Measurements from ENCODE around the gene TTC32. TPM values are rescaled to one million over a fixed set of nuclear protein-coding genes. Genes with fewer than 3 reads are reported as not detected.

The TTC32 gene
- total and polyA plus RNA-seq, 2 donors (not counting 3 experiments of a cell fraction or from before 2014, with no cell fraction given) = 8.8 to 9.4 TPM

DNA sequence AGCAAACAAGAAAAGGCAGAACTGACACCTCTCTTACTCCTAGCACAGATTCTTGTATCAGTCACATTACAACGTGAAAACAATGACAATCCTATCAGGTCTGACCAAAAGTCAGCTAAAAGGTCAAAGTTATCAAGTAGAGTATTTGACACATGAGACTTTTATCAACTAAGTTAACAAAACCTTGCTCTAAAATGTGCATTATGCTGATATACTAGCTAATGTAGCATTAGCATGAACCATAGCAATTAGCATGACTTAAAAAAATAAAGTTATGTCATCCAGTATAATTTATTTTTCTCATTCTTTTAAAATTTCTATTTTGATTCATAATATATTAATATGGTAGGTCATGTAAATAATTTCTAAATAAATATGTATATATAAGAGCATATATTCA, 41.4 kb upstream of the TTC32 start:
- no peaks in the 10 kb centered on the region for H3K79me2 ChIP-seq (ENCODE audit: control insufficient read depth, insufficient read depth, low read length)
- H3K9ac ChIP-seq (replicated peaks; ENCODE audit: extremely low read depth, insufficient read depth, low read length) = no peak overlapping the region
- no peaks in the 10 kb centered on the region for H3K4me1 ChIP-seq (ENCODE audit: control insufficient read depth, extremely low read depth, insufficient read depth, low read length)
- H3K27ac ChIP-seq (ENCODE audit: insufficient read depth, low read depth, low read length) = no peak overlapping the region
- dilution Hi-C loops (cut with MboI; ENCODE audit: extremely low pct_ligation_motif_present, low sequenced_read_pairs) = no loop called here
- no peak overlapping the region for H3K4me2 ChIP-seq (ENCODE audit: insufficient read depth, low read length)
- no peak overlapping the region for H3K4me3 ChIP-seq (replicated peaks in 1 of 3; ENCODE audit: insufficient read depth in 1 of 3, low read depth in 1 of 3, low read length in 3 of 3)
- BruUV-seq (replicated peaks) = no TSS peak
- no peaks in the 10 kb centered on the region for H4K20me1 ChIP-seq (replicated peaks; ENCODE audit: control insufficient read depth, extremely low read depth, insufficient read depth, low read length)
- no peaks in the 10 kb centered on the region for H3K9me1 ChIP-seq (replicated peaks; ENCODE audit: control insufficient read depth, extremely low read depth, insufficient read depth, low read length)
- ChIA-PET POLR2A (no interaction called here), CTCF (interaction anchor here (0.8 to 3.3 kb wide), 4 partner anchors 9 to 151 kb away, joined by 3 to 16 read pairs (median 4); no protein-coding TSS in a partner anchor)
- FAIRE-seq (no peak), DNase-seq (ENCODE audit: low read depth, low spot score) (no peak)
- intact Hi-C loops (cut with micrococcal nuclease) = loop anchor here (1.0 kb wide), 1 partner anchor 40 kb away; no protein-coding TSS in a partner anchor
- no peaks in the 10 kb centered on the region for H3K27me3 ChIP-seq (ENCODE audit: control insufficient read depth in 2 of 2, insufficient read depth in 2 of 2, low read length in 2 of 2)
- H3K36me3 ChIP-seq (ENCODE audit: control insufficient read depth in 2 of 2, extremely low read depth in 1 of 2, insufficient read depth in 2 of 2, low read length in 2 of 2) = no peaks in the 10 kb centered on the region
- TF ChIP-seq MYC (IDR thresholded peaks at IDR 0.05; ENCODE audit: low read depth, low read length) (no peak), FOS (IDR thresholded peaks at IDR 0.05; ENCODE audit: borderline replicate concordance, insufficient read depth, low read length) (no peak), JUN (IDR thresholded peaks at IDR 0.05; ENCODE audit: borderline replicate concordance, insufficient read depth, insufficient read length, low read depth) (no peak), POLR2AphosphoS5 (IDR thresholded peaks at IDR 0.05; ENCODE audit: insufficient read depth, low read depth, low read length) (no peak)
- TF ChIP-seq, protein P1, sequence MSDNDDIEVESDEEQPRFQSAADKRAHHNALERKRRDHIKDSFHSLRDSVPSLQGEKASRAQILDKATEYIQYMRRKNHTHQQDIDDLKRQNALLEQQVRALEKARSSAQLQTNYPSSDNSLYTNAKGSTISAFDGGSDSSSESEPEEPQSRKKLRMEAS (IDR thresholded peaks at IDR 0.05; ENCODE audit: insufficient read depth, insufficient read length) = no peak
- H3K9me3 ChIP-seq (replicated peaks; ENCODE audit: control insufficient read depth, insufficient read depth, low read length) = no peaks in the 10 kb centered on the region
- H2AFZ ChIP-seq (ENCODE audit: low read depth, low read length) = no peak overlapping the region

DNA sequence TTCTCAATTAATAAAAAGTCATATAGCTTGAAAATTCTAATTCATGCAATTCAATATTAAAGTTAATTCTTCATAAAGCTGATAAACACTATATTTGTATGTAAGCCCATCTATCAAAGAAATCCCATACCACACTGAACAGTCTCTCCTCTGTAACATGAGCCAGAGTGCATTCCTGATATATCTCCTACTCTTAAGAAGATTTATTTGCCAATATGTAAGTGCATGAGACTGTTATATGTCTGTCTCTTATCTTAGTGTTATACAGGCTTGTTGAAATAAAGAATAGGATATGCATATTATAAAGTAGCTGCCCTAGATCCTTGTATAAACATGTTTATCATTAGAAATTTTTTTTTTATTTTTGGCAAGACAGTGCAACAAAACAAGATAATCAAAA, 40.4 kb upstream of the TTC32 start:
- POLR2A ChIA-PET = no interaction called here
- dilution Hi-C loops (cut with MboI; ENCODE audit: extremely low pct_ligation_motif_present, low sequenced_read_pairs) = no loop called here
- intact Hi-C loops (cut with micrococcal nuclease) = no loop called here

More for the DNA sequence above, 40.4 kb upstream of the TTC32 start:
- no peak for FAIRE-seq
- Histone ChIP-seq H3K4me2 (ENCODE audit: insufficient read depth, low read length) (no peak overlapping the region), H3K27ac (ENCODE audit: insufficient read depth, low read depth, low read length) (no peak overlapping the region), H3K36me3 (ENCODE audit: control insufficient read depth in 2 of 2, extremely low read depth in 1 of 2, insufficient read depth in 2 of 2, low read length in 2 of 2) (peaks cover 0 to 3% of the 10 kb centered on the region in 2 experiments), H3K9me3 (replicated peaks; ENCODE audit: control insufficient read depth, insufficient read depth, low read length) (no peaks in the 10 kb centered on the region), H2AFZ (ENCODE audit: low read depth, low read length) (no peak overlapping the region), H4K20me1 (replicated peaks; ENCODE audit: control insufficient read depth, extremely low read depth, insufficient read depth, low read length) (no peaks in the 10 kb centered on the region), H3K4me3 (replicated peaks in 1 of 3; ENCODE audit: insufficient read depth in 1 of 3, low read depth in 1 of 3, low read length in 3 of 3) (no peak overlapping the region), H3K4me1 (ENCODE audit: control insufficient read depth, extremely low read depth, insufficient read depth, low read length) (no peaks in the 10 kb centered on the region), H3K27me3 (ENCODE audit: control insufficient read depth in 2 of 2, insufficient read depth in 2 of 2, low read length in 2 of 2) (no peaks in the 10 kb centered on the region), H3K9me1 (replicated peaks; ENCODE audit: control insufficient read depth, extremely low read depth, insufficient read depth, low read length) (no peaks in the 10 kb centered on the region), H3K9ac (replicated peaks; ENCODE audit: extremely low read depth, insufficient read depth, low read length) (no peak overlapping the region), H3K79me2 (ENCODE audit: control insufficient read depth, insufficient read depth, low read length) (no peaks in the 10 kb centered on the region)
- DNase-seq (ENCODE audit: low read depth, low spot score) = no peak
- CTCF ChIA-PET = interaction anchor here (0.8 to 3.3 kb wide), 3 partner anchors 8 to 152 kb away, joined by 3 to 16 read pairs (median 4); no protein-coding TSS in a partner anchor
- TF ChIP-seq FOS (IDR thresholded peaks at IDR 0.05; ENCODE audit: borderline replicate concordance, insufficient read depth, low read length) = no peak
- TF ChIP-seq, protein P1 (IDR thresholded peaks at IDR 0.05; ENCODE audit: insufficient read depth, insufficient read length) = no peak
- TF ChIP-seq POLR2A (IDR thresholded peaks at IDR 0.05; ENCODE audit: low read depth, low read length) = no peak
- no TSS peak for BruUV-seq (replicated peaks)

Measured in endothelial cell of umbilical vein (primary cell).